ENCODE measurements around the gene BCL2. TPM values are rescaled to one million over a fixed set of nuclear protein-coding genes. Genes with fewer than 3 reads are reported as not detected.

BCL2 gene
- total and polyA plus RNA-seq, 7 donors: 2.8 to 25.7 (median 11.3) TPM

- Histone ChIP-seq H3K36me3 (no peaks in the 10 kb centered on the region), H3K4me1 (peaks cover 0 to 29% (median 25%) of the 10 kb centered on the region in 4 donors), H3K4me3 (no peak overlapping the region), H3K27ac (no peak overlapping the region), H3K27me3 (no peaks in the 10 kb centered on the region), H3K9me3 (no peaks in the 10 kb centered on the region)
- intact Hi-C loops (cut with DNase I): no loop called here
- TF ChIP-seq POLR2A (IDR thresholded peaks at IDR 0.05) (no peak), POLR2AphosphoS5 (IDR thresholded peaks at IDR 0.05) (no peak), CTCF (IDR thresholded peaks at IDR 0.05) (no peak), EP300 (IDR thresholded peaks at IDR 0.05) (no peak)
- 92 to 97% methylated on average over 13 of the region's 13 CpGs for WGBS, 2 donors
- no peak for DNase-seq
Measured at GRCh38 chr18:63140997-63141777, 178.4 kb downstream of the BCL2 start.

- TF ChIP-seq EP300 (IDR thresholded peaks at IDR 0.05): no peak
- no peak for TF ChIP-seq POLR2AphosphoS5 (IDR thresholded peaks at IDR 0.05)
- TF ChIP-seq POLR2A (IDR thresholded peaks at IDR 0.05): no peak
- TF ChIP-seq CTCF (IDR thresholded peaks at IDR 0.05): no peak
- Histone ChIP-seq H3K27me3 (no peaks in the 10 kb centered on the region), H3K36me3 (no peaks in the 10 kb centered on the region), H3K27ac (no peak overlapping the region), H3K4me3 (no peak overlapping the region), H3K4me1 (peaks cover 0 to 28% (median 23%) of the 10 kb centered on the region in 4 donors), H3K9me3 (no peaks in the 10 kb centered on the region)
- WGBS, 2 donors: 86 to 90% methylated on average over 3 of the region's 3 CpGs
- no peak for DNase-seq
- intact Hi-C loops (cut with DNase I): no loop called here
Measured at GRCh38 chr18:63140038-63140450, 179.5 kb downstream of the BCL2 start.

- H3K9me3 ChIP-seq: no peaks in the 10 kb centered on the region
- intact Hi-C loops (cut with DNase I): loop anchor here (10.0 kb wide), 1 partner anchor 306 kb away; no protein-coding TSS in a partner anchor
- no peaks in the 10 kb centered on the region for H3K36me3 ChIP-seq
- H3K27me3 ChIP-seq: no peaks in the 10 kb centered on the region
- DNase-seq: no peak
- peaks cover 0 to 25% (median 20%) of the 10 kb centered on the region in 4 donors for H3K4me1 ChIP-seq
- TF ChIP-seq POLR2AphosphoS5 (IDR thresholded peaks at IDR 0.05): peak in 1 of 4 donors; percentile 0
- no peak for TF ChIP-seq POLR2A (IDR thresholded peaks at IDR 0.05)
- TF ChIP-seq CTCF (IDR thresholded peaks at IDR 0.05): no peak
- H3K4me3 ChIP-seq: peak overlapping the region in 1 of 4 donors; percentile 6
- 56 to 85% methylated on average over 10 of the region's 10 CpGs for WGBS, 2 donors
- H3K27ac ChIP-seq: no peak overlapping the region
Measured at GRCh38 chr18:63138436-63139340, 180.9 kb downstream of the BCL2 start.

- intact Hi-C loops (cut with DNase I): loop anchor here (10.0 kb wide), 1 partner anchor 307 kb away; no protein-coding TSS in a partner anchor
- no peak for DNase-seq
- peak overlapping the region in 1 of 4 donors; percentile 6 for H3K4me3 ChIP-seq
- no peaks in the 10 kb centered on the region for H3K27me3 ChIP-seq
- no peaks in the 10 kb centered on the region for H3K9me3 ChIP-seq
- TF ChIP-seq EP300 (IDR thresholded peaks at IDR 0.05): no peak
- peak in 1 of 4 donors; percentile 21 for TF ChIP-seq POLR2AphosphoS5 (IDR thresholded peaks at IDR 0.05)
- H3K4me1 ChIP-seq: peaks cover 0 to 18% (median 16%) of the 10 kb centered on the region in 4 donors
- H3K36me3 ChIP-seq: no peaks in the 10 kb centered on the region
- no peak overlapping the region for H3K27ac ChIP-seq
- 45 to 88% methylated on average over 12 of the region's 12 CpGs for WGBS, 2 donors
Measured at GRCh38 chr18:63137999-63138435, 181.6 kb downstream of the BCL2 start.

GRCh38 chr18:63135101-63135500 lies 184.5 kb downstream of the BCL2 start:
- TF ChIP-seq POLR2A (IDR thresholded peaks at IDR 0.05) (no peak), POLR2AphosphoS5 (IDR thresholded peaks at IDR 0.05) (no peak), CTCF (IDR thresholded peaks at IDR 0.05) (no peak), EP300 (IDR thresholded peaks at IDR 0.05) (no peak)
- no peak for DNase-seq
- WGBS, 2 donors: 60 to 67% methylated on average over 3 of the region's 3 CpGs
- no peaks in the 10 kb centered on the region for H3K27me3 ChIP-seq
- H3K4me1 ChIP-seq: peaks cover 0 to 11% (median 9%) of the 10 kb centered on the region in 4 donors
- H3K9me3 ChIP-seq: no peaks in the 10 kb centered on the region
- H3K4me3 ChIP-seq: no peak overlapping the region
- intact Hi-C loops (cut with DNase I): loop anchor here (10.0 kb wide), 1 partner anchor 310 kb away; no protein-coding TSS in a partner anchor
- H3K27ac ChIP-seq: no peak overlapping the region
- no peaks in the 10 kb centered on the region for H3K36me3 ChIP-seq

All from sigmoid colon (tissue), 7 donors.